ENCODE measurements around the gene DNAJC18.

The DNAJC18 gene

DNA sequence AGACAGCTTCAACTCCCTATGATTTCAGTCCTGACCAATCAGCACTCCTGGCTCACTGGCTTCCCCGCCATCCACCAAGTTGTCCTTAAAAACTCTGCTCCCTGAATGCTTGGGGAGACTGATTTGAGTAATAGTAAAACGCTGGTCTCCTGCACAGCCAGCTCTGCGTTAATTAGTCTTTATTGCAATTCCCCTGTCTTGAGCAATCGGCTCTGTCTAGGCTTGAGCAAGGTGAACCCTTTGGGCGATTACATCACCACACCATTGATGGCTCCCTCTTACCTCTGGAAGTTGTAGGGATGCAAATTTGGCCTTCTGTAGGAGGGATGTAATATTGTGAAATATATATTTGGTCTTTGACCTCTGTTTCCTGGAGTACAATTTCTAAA lies 53.3 kb downstream of the DNAJC18 start:
- no peak for DNase-seq

- DNase-seq = peak; percentile 53
These were observed 54.0 kb downstream of the DNAJC18 start for GRCh38 chr5:139385061-139386049.

DNA sequence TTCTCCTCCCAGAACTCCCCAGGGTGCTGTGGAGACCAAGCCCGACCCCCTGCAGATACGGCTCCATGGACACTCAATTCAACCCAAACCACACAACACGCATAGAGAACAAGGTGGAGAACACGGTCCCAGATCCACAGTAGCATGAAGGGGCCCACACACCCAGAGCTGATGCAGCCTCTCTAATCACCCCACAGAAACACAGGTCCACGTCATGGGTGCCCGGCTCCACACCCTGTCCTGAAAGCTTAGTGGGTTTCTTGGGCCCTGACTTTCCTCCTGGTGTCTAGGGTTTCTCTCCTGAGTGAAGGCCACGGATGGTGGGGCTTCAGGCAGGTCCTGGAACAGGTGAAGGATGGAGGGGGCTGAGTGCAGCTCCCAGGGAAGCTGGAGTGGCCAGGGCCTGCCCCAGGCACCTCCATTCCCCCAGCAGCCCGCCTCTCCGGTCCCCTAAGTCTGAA lies 54.7 kb downstream of the DNAJC18 start:
- no peak for DNase-seq

- no peak for DNase-seq
These were observed 55.2 kb downstream of the DNAJC18 start for GRCh38 chr5:139383993-139384590.

- DNase-seq = no peak
These were observed 55.9 kb downstream of the DNAJC18 start, which contains the start of gene SLC23A1 for GRCh38 chr5:139383275-139383992. TSS of gene SLC23A1 (minus strand) at chr5:139383297. CDS start at chr5:139383253, 44 bp downstream.

DNA sequence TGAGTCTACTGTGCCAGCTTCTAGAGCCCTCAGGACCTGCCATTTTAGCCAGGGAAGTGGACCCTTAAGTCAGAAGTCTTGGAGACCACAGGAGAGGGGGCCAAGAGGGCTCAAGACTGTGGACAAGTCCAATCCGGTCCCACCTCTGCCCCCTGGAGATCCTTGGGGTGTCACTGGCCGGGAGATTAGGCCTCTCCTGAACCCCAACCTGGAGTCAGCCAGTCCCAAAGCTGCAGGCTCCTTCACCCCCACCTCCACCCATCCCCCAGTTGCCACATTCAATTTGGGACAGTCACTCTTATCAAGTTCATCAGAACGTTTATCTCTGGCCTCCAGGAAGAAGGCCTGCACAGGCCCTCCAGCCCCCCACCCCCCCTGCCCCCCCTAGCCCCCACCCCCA lies 56.5 kb downstream of the DNAJC18 start:
- DNase-seq = no peak

GRCh38 chr5:139381837-139382761 lies 57.2 kb downstream of the DNAJC18 start:
- DNase-seq = no peak

DNA sequence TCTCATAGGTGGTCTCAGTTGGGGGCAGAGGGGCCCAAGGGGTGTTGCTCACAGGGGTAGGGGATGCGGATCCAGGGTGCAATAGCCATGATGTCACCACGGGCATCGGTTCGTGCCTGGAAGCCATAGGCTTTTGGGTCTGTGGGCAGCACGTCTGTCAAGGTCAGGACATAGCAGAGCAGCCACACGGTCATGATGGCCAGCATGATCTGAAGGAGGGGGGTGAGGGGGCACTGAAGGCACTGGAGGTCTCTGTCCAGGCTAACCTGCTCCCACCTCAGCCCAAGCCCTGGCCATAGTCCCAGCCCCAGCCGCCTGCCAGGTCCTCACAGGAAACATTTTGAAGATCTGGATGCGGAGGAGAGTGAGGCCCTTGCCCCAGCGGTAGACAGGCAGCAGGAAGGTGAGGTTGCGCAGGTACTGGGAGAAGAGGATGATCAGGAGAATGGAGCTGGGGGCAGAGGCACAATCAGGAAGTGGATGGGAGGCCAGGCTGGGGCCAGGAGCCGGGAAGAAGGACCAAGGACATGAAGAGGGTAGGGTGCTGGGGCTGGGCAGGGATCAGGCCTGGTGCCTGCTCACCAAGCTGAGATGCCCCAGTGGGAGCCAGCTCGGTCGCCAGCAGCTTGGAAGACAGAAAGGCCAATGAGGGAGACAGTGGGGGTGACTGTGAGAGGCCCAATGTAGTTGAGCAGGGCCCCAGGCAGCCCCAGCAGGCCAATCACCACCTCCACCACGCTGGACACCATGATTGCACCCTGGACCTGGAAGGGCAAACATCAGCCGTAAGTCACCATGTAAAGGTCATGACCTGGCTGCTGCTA lies 59.5 kb downstream of the DNAJC18 start:
- DNase-seq = no peak

DNA sequence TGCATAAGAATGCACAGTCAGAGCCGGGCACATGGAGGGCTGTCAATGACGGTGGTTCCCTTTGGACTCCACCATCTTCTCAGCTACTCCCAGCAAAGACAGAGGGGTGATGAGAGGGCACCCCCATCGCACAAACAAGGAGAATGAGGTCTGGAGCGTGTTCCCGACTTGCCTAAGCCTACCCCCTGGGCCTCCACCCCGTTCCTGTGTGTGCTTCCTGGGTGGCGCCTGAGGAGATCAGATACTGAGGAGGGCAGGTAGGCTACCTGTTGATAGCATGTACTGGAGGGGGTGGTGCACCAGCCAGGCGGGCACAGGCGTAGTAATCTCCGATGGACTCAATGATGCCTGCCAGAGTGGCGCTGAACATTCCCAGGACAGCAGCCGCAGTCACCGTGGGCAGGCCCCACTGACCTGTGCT lies 60.4 kb downstream of the DNAJC18 start:
- DNase-seq = no peak

DNA sequence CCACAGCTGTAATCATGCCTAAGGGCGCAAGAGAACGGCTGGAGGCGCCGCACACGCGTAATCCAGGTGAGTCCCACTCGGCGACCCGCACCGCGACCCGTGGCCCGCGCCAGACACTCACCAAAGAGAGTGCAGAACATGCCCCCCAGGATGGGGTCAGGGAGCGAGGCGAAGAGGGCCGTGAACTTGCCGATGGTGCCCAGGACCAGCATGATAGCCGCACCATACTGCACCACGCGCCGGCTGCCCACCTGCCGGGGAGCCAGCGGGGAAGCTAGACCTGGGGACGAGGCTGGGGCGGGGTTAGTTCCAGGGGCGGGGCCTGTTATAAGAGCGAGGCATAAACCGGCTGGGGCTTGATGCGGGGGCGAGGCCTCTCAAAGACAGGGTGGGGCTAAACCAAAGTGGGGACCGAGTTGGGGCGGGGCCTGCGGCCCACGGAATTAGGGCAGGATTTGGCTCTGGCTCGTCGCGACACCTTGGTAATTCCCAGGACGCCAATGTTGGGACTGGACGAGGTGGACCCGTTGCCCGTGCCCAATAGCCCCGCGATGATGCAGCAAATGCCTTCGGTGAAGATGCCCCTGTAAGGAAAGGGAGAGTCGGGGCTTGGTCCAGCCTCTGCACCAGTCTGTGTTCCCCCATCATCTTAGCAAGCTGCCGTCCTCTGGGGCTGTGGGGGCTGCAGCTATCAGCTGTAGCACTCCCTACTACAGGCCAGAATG lies 61.1 kb downstream of the DNAJC18 start:
- no peak for DNase-seq

- DNase-seq = no peak
These were observed 62.1 kb downstream of the DNAJC18 start for GRCh38 chr5:139377226-139377625.

DNA sequence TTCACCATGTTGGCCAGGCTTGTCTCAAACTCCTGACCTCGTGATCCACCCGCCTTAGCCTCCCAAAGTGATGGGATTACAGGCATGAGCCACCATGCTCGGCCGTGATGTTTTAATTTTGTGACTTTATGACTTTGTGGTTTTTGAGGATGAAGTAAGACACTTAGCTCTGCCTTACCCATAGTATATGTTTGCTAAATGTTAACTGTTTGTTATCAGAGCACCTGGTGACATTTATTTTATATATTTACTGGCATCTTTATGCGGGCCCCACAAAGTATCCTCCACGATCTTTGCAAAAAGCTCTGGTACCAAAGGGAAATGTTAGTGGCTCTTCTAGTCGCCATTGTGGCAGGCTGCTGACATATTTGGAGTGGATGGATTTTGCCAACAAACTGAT lies 63.0 kb downstream of the DNAJC18 start:
- DNase-seq = no peak

DNA sequence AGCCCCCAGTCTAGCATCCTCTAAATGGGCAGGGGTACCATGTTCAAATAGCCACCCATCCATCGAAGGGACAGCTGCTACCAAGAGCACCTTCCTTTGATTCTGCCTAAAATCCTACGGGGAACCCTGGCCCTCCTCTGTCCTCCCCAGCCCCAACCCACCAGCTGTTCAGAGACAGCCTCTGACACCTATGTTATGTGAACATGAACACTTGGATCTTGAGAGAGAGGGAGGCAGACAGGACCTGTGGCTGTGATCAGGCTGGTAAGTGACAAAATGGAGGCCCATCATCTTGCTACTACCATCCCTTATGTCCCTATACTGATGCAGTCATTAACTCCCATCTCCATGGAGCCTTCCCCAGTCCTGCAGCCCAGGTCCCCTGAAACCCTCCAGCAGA lies 64.4 kb downstream of the DNAJC18 start:
- no peak for DNase-seq

DNA sequence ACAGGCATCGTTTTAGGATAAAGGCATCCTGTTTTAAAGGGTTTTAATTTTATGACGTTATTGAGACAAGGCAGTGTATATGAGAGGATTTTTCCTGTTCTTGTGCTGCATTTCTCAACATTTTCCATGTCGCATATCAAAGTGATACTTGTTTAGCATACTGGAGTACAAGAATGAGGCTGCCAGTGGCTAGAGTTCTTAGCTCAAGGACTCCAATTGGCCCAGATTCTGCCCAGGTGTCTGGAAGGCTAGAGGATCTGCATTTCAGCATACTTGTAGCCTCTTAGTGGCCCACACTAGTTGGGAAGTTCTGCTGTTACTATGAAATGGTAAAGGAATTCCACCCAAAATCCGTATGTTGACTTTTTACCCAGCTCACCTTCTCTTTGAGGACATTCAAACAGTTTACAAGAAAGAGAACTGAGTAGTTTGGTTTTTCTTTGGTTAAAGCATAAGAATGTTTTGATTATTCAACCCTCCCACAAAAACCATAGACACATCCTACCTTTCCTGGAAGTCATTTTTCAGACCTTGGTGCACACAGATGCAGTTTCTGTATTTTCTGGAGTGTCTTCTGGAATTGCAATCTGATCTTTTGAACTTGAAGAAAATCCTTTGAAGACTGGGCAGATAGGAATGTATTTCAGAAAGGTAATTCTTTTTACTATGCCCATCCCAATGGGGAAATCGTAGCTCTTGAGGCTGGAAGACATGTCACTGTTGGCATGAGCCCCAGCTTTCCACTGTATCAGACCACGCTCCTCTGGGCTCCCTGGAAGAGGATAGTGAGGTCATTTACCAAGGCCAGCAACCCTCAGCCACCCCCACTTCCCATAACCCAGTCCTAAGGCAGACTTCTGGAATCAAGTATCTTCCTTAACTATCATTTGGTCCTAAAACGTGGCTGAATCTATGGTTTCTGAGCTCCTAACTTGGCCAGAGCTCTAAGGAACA lies 67.6 kb downstream of the DNAJC18 start:
- DNase-seq = no peak

- DNase-seq = no peak
These were observed 70.1 kb downstream of the DNAJC18 start for GRCh38 chr5:139369181-139369580.

- DNase-seq = no peak
These were observed 70.7 kb downstream of the DNAJC18 start for GRCh38 chr5:139368613-139369012.

- DNase-seq = no peak
These were observed 74.9 kb downstream of the DNAJC18 start for GRCh38 chr5:139364466-139364865.

DNA sequence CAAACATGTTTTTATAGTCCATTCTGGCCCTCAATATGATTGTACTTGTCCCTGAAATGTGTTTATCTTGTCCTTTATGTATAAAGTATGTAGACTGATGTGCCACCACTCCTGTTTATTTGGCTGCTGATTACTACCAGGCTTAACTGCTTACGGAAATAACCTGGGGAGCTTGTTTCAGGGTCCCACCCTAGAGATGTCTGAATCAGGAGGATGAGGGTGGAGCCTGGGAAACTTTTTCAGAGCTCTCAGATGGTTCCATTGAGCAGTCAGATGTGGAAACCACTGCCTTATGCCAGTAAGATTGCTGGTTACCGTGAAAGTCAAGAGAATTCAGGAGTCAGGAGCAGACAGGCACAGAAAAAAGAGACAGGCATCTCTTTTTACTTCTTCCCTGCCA lies 75.4 kb downstream of the DNAJC18 start:
- no peak for DNase-seq

- DNase-seq = no peak
These were observed 77.4 kb downstream of the DNAJC18 start for GRCh38 chr5:139361835-139362429.
